ENCODE measurements around the gene CGB1. TPM values are rescaled to one million over a fixed set of nuclear protein-coding genes. Genes with fewer than 3 reads are reported as not detected.

Gene CGB1
- total and polyA plus RNA-seq, 9 of the 15 experiments (the other 6 are each of a cell fraction or from before 2014, with no cell fraction given) = not detected

DNA sequence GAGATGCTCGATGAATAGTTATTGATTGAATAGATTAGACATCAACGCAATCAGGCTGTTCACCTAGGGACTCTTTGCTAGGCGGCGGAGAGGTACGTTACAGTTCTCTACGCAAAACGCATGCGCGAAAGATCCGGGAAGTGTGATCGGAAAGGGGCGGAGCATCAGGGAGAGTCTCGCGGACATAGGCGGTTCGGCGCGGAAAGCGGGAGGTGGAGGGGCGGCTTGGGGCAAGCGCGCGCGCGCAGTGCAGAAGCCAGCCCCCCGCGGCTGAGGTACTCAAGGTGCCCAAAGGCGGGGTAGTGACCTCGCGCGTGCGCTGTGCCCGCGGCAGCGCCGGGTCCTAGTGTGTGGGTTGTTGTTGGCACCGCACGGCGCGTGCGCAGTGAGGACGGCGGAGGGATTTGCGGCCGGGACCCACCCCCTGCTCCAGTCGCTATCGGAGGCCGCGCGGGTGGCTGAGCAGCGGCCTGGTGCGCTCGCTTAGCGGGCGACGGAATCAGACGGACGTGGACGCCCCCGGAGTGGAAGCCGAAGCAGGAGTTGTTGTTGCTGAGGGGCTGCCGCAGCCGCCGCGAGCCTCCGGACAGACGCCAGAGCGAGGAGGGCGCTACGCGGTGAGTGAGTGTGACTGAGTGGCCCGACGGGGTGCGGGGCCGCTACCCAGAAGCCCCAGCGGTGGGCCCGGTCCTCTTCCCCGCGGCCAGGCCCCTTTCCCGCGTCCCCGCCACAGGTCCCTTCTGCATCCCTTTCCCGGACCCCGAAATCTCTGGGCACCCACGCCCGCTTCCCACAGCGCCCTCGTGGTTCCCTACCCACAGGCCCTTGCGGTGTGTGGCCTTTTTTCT lies 48.5 kb upstream of the CGB1 start, which contains the start of gene SNRNP70 (continued):
- TF ChIP-seq STAG1 (CRISPR knock-in tag; IDR thresholded peaks at IDR 0.05; ENCODE audit: borderline replicate concordance) = no peak
- peak; percentile 42 for TF ChIP-seq RBM25 (IDR thresholded peaks at IDR 0.05; ENCODE audit: low read depth, low read length, severe bottlenecking)
- TF ChIP-seq GATAD2A (IDR thresholded peaks at IDR 0.05) = peak; percentile 95
- TF ChIP-seq RAD51 (IDR thresholded peaks at IDR 0.05; ENCODE audit: borderline replicate concordance, low read depth) = no peak
- TF ChIP-seq IFI16 (CRISPR knock-in tag; IDR thresholded peaks at IDR 0.05) = no peak
- TF ChIP-seq ZNF224 (CRISPR knock-in tag; IDR thresholded peaks at IDR 0.05) = 0 out of 2 replicates have a peak, but pooled peaks have one; percentile 69
- TF ChIP-seq, protein P1, sequence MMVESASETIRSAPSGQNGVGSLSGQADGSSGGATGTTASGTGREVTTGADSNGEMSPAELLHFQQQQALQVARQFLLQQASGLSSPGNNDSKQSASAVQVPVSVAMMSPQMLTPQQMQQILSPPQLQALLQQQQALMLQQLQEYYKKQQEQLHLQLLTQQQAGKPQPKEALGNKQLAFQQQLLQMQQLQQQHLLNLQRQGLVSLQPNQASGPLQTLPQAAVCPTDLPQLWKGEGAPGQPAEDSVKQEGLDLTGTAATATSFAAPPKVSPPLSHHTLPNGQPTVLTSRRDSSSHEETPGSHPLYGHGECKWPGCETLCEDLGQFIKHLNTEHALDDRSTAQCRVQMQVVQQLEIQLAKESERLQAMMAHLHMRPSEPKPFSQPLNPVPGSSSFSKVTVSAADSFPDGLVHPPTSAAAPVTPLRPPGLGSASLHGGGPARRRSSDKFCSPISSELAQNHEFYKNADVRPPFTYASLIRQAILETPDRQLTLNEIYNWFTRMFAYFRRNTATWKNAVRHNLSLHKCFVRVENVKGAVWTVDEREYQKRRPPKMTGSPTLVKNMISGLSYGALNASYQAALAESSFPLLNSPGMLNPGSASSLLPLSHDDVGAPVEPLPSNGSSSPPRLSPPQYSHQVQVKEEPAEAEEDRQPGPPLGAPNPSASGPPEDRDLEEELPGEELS (CRISPR knock-in tag; IDR thresholded peaks at IDR 0.05; ENCODE audit: borderline replicate concordance) = 0 out of 2 replicates have a peak, but pooled peaks have one; percentile 63
- TF ChIP-seq, protein P2, sequence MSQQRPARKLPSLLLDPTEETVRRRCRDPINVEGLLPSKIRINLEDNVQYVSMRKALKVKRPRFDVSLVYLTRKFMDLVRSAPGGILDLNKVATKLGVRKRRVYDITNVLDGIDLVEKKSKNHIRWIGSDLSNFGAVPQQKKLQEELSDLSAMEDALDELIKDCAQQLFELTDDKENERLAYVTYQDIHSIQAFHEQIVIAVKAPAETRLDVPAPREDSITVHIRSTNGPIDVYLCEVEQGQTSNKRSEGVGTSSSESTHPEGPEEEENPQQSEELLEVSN (IDR thresholded peaks at IDR 0.05; ENCODE audit: borderline replicate concordance in 1 of 2, extremely low read depth in 1 of 2, insufficient read depth in 1 of 2, insufficient read length in 1 of 2, low read depth in 1 of 2, low read length in 1 of 2, poor library complexity in 1 of 2, severe bottlenecking in 1 of 2) = peak; percentile 70 to 71
- TF ChIP-seq, protein P3, sequence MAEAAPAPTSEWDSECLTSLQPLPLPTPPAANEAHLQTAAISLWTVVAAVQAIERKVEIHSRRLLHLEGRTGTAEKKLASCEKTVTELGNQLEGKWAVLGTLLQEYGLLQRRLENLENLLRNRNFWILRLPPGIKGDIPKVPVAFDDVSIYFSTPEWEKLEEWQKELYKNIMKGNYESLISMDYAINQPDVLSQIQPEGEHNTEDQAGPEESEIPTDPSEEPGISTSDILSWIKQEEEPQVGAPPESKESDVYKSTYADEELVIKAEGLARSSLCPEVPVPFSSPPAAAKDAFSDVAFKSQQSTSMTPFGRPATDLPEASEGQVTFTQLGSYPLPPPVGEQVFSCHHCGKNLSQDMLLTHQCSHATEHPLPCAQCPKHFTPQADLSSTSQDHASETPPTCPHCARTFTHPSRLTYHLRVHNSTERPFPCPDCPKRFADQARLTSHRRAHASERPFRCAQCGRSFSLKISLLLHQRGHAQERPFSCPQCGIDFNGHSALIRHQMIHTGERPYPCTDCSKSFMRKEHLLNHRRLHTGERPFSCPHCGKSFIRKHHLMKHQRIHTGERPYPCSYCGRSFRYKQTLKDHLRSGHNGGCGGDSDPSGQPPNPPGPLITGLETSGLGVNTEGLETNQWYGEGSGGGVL (CRISPR knock-in tag; IDR thresholded peaks at IDR 0.05) = no peak
- no peak for TF ChIP-seq MAFK (IDR thresholded peaks at IDR 0.05; ENCODE audit: low read length)
- TF ChIP-seq TFAM (CRISPR knock-in tag; conservative IDR thresholded peaks at IDR 0.05) = no peak
- TF ChIP-seq TBL1XR1 (IDR thresholded peaks at IDR 0.05; ENCODE audit: low read length in 2 of 2) = peak in 1 of 2 experiments; percentile 19; a peak in 1 of 4 replicates
- peak in 1 of 2 experiments; percentile 91; a peak in 2 of 4 replicates for TF ChIP-seq HDAC1 (IDR thresholded peaks at IDR 0.05)
- TF ChIP-seq, protein P4, sequence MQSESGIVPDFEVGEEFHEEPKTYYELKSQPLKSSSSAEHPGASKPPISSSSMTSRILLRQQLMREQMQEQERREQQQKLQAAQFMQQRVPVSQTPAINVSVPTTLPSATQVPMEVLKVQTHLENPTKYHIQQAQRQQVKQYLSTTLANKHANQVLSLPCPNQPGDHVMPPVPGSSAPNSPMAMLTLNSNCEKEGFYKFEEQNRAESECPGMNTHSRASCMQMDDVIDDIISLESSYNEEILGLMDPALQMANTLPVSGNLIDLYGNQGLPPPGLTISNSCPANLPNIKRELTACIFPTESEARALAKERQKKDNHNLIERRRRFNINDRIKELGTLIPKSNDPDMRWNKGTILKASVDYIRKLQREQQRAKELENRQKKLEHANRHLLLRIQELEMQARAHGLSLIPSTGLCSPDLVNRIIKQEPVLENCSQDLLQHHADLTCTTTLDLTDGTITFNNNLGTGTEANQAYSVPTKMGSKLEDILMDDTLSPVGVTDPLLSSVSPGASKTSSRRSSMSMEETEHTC (IDR thresholded peaks at IDR 0.05) = 0 out of 2 replicates have a peak, but pooled peaks have one; percentile 22
- TF ChIP-seq SRF (CRISPR knock-in tag; IDR thresholded peaks at IDR 0.05) = peak in 1 of 2 experiments; percentile 74; a peak in 2 of 4 replicates
- TF ChIP-seq, protein P5, sequence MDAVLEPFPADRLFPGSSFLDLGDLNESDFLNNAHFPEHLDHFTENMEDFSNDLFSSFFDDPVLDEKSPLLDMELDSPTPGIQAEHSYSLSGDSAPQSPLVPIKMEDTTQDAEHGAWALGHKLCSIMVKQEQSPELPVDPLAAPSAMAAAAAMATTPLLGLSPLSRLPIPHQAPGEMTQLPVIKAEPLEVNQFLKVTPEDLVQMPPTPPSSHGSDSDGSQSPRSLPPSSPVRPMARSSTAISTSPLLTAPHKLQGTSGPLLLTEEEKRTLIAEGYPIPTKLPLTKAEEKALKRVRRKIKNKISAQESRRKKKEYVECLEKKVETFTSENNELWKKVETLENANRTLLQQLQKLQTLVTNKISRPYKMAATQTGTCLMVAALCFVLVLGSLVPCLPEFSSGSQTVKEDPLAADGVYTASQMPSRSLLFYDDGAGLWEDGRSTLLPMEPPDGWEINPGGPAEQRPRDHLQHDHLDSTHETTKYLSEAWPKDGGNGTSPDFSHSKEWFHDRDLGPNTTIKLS (IDR thresholded peaks at IDR 0.05; ENCODE audit: borderline replicate concordance, low read depth) = peak; percentile 83
- TF ChIP-seq ZNF165 (CRISPR knock-in tag; IDR thresholded peaks at IDR 0.05; ENCODE audit: borderline replicate concordance) = peak; percentile 83; the same call in 1 of the 2 replicates
- TF ChIP-seq PHTF2 (CRISPR knock-in tag; IDR thresholded peaks at IDR 0.05) = no peak

Measured in K562 (cell line).